ENCODE data around the gene IGFBP4. TPM values are rescaled to one million over a fixed set of nuclear protein-coding genes. Genes with fewer than 3 reads are reported as not detected.

Gene IGFBP4
- total RNA-seq, 1 donor from 2014 or later: 108 TPM

DNA sequence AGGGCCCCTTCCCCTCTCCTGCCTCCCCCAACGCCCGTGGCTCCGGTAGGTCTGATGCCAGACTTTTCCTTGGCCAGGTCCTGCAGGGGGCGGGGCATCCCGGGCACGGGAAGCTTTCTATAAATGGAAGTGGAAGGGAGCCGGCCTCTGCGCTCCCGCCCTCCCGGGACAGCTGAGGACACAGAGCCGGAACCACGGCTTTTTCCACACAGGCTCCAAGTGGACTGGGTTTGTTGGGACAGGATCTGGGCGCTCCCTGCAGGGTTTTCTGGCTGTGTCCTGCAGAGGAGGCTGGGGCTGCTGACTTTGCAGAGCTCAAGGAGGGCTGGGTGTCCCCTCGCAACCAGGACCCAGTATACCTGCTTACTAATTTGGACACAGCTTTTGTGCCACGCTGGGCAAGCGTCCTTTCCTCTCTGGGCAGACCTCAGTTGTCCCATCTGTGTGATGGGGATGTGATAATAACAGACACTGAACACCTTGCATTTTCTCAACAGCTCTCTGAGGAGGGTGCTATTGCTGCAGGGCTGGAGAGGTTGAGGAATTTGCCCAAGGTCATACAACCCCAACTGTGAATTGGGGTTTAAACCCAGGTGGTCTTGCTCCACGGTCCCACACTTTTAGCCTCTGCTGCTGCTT lies 56.4 kb downstream of the IGFBP4 start:
- Mint-ChIP-seq H3K4me3 (peak overlapping the region; percentile 44), H3K27ac (peak overlapping the region; percentile 66)
- TF ChIP-seq, protein P1, sequence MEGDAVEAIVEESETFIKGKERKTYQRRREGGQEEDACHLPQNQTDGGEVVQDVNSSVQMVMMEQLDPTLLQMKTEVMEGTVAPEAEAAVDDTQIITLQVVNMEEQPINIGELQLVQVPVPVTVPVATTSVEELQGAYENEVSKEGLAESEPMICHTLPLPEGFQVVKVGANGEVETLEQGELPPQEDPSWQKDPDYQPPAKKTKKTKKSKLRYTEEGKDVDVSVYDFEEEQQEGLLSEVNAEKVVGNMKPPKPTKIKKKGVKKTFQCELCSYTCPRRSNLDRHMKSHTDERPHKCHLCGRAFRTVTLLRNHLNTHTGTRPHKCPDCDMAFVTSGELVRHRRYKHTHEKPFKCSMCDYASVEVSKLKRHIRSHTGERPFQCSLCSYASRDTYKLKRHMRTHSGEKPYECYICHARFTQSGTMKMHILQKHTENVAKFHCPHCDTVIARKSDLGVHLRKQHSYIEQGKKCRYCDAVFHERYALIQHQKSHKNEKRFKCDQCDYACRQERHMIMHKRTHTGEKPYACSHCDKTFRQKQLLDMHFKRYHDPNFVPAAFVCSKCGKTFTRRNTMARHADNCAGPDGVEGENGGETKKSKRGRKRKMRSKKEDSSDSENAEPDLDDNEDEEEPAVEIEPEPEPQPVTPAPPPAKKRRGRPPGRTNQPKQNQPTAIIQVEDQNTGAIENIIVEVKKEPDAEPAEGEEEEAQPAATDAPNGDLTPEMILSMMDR (IDR thresholded peaks at IDR 0.05; ENCODE audit: unreplicated experiment): no peak

DNA sequence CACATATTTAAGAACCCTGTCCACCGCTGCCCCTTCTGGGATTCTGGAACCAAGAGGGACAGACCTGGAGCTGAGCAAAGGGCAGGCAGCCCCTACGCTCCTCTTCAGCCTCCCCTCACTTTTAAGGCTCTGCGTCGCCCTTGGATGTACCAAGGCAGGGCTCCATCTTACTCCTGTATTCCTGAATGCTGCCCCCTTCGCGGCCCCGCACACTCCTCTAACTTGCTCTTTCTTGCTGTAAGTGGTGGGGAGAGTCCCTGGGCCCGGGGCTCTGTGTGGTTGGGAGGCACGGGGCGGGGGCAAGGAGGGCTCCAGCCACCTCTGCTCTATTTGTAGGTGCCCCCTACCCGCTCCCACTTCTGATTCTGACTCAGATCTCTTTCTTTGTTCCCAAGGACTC lies 56.9 kb downstream of the IGFBP4 start:
- Mint-ChIP-seq H3K4me1 (peaks cover 12% of the 10 kb centered on the region), H3K9me3 (no peaks in the 10 kb centered on the region), H3K4me3 (no peak overlapping the region), H3K27ac (no peak overlapping the region), H3K36me3 (no peaks in the 10 kb centered on the region), H3K27me3 (ENCODE audit: low read depth) (no peaks in the 10 kb centered on the region)
- DNase-seq (ENCODE audit: low spot score in 2 of 2, unreplicated experiment in 2 of 2): no peak
- TF ChIP-seq, protein P1 (IDR thresholded peaks at IDR 0.05; ENCODE audit: unreplicated experiment): no peak

More for the DNA sequence above, 56.4 kb downstream of the IGFBP4 start:
- H3K9me3 Mint-ChIP-seq: no peaks in the 10 kb centered on the region
- DNase-seq (ENCODE audit: low spot score in 2 of 2, unreplicated experiment in 2 of 2): peak in 1 of 2 experiments; percentile 73
- no peaks in the 10 kb centered on the region for H3K27me3 Mint-ChIP-seq (ENCODE audit: low read depth)
- H3K4me1 Mint-ChIP-seq: peaks cover 12% of the 10 kb centered on the region
- H3K36me3 Mint-ChIP-seq: no peaks in the 10 kb centered on the region

- no peak for DNase-seq (ENCODE audit: low spot score in 2 of 2, unreplicated experiment in 2 of 2)
- Mint-ChIP-seq H3K36me3 (no peaks in the 10 kb centered on the region), H3K9me3 (no peaks in the 10 kb centered on the region), H3K27ac (no peak overlapping the region), H3K4me1 (peaks cover 12% of the 10 kb centered on the region), H3K4me3 (no peak overlapping the region), H3K27me3 (ENCODE audit: low read depth) (no peaks in the 10 kb centered on the region)
- TF ChIP-seq, protein P1 (IDR thresholded peaks at IDR 0.05; ENCODE audit: unreplicated experiment): no peak
Observed at GRCh38 chr17:40500709-40501108, 57.5 kb downstream of the IGFBP4 start.

GRCh38 chr17:40501499-40501911 lies 58.3 kb downstream of the IGFBP4 start, which contains the start of gene TNS4:
Gene TNS4, minus strand, starts transcription at chr17:40501623. Its CDS starts 5,198 bp downstream, at chr17:40496425.
- H3K4me3 Mint-ChIP-seq: no peak within 1 kb of the TSS
- DNase-seq (ENCODE audit: low spot score in 2 of 2, unreplicated experiment in 2 of 2): no peak
- no peaks in the 10 kb centered on the region for H3K27me3 Mint-ChIP-seq (ENCODE audit: low read depth)
- H3K27ac Mint-ChIP-seq: no peak within 1 kb of the TSS
- TF ChIP-seq, protein P1 (IDR thresholded peaks at IDR 0.05; ENCODE audit: unreplicated experiment): no peak
- no peaks in the 10 kb centered on the region for H3K36me3 Mint-ChIP-seq
- H3K4me1 Mint-ChIP-seq: peaks cover 18% of the 10 kb centered on the region
- H3K9me3 Mint-ChIP-seq: no peaks in the 10 kb centered on the region

- H3K36me3 Mint-ChIP-seq: no peaks in the 10 kb centered on the region
- no peak overlapping the region for H3K27ac Mint-ChIP-seq
- H3K4me1 Mint-ChIP-seq: peaks cover 23% of the 10 kb centered on the region
- H3K4me3 Mint-ChIP-seq: no peak overlapping the region
- DNase-seq (ENCODE audit: low spot score in 2 of 2, unreplicated experiment in 2 of 2): no peak
- no peaks in the 10 kb centered on the region for H3K27me3 Mint-ChIP-seq (ENCODE audit: low read depth)
- no peaks in the 10 kb centered on the region for H3K9me3 Mint-ChIP-seq
- TF ChIP-seq, protein P1 (IDR thresholded peaks at IDR 0.05; ENCODE audit: unreplicated experiment): no peak
Observed at GRCh38 chr17:40502716-40503115, 59.5 kb downstream of the IGFBP4 start.

All from mesothelial cell of epicardium (in vitro differentiated cells).